T-helper 2 cell treated with Interferon-gamma antibody and Interleukin-4, amounts not matched to agents 100 ng/mL and 5 ng/mL, for 36 hours (primary cell): ENCODE results near the gene PEG3. TPM values are rescaled to one million over a fixed set of nuclear protein-coding genes. Genes with fewer than 3 reads are reported as not detected.
"Not testable (repeated sequence)": the region's sequence is repeated elsewhere in the genome, so short reads cannot be mapped to it uniquely, and the experiment has no call there.

ENCODE experiments used
- intact Hi-C: fragments of 100-400 bp; cut with micrococcal nuclease; formaldehyde crosslinking; loops from one replicate; pipeline ENCODE4 v1.15.1; 2023
- total RNA-seq: library from RNA; stranded (reverse); gene quantifications from 2 replicates; pipeline ENCODE4 v1.2.3, GENCODE V29; 2022

The PEG3 gene
- not detected in 2 replicates for total RNA-seq

DNA sequence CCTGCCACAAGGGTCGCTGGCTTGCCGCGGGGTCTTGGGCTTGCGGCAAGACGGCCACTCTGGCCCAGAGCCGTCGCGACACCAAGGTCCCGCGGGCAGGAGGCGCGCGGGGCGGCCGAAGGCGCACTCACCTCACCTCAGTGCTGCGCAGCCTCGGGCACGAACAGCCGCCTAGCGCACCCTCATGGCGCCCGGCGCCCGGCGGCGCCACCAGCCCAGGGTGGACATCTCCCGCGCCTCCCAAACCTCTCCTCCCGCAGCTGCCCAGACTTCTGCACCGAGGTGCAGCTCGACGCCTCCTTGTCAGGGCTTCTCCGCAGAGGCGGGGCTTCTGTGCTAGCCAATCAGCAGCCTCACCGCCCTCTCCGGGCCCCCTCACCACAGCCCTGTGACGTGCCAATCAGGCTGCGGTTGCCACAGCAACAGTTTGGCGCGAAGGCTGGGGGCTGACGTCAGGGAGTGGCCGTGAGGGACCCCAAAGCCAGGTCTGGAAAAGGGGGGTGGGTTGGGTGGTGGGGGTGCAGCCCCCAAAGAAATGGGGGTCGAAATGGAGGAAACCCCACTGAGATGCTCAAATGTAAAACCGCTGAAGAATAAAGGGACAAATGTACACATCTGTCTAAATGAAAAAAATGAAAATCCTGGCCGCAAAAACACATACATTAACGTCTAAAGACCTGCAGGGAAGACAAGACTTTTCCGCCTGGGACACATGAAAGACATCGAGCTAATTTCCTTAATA is at the start of gene PEG3, which contains the start of gene ZIM2:
PEG3 (minus strand) TSS at position 276 of the 742 bp plus-strand sequence. CDS start 16,071 bp downstream, outside the sequence.
ZIM2 (minus strand) TSS at position 276 of the 742 bp plus-strand sequence. CDS start 16,449 bp downstream, outside the sequence.
- intact Hi-C loops = no loop called here

- intact Hi-C loops = no loop called here
These were observed 44.9 kb upstream of the PEG3 start for GRCh38 chr19:56885173-56885985.

GRCh38 chr19:56884441-56884840 is 43.9 kb upstream of the PEG3 start:
- intact Hi-C loops = no loop called here

DNA sequence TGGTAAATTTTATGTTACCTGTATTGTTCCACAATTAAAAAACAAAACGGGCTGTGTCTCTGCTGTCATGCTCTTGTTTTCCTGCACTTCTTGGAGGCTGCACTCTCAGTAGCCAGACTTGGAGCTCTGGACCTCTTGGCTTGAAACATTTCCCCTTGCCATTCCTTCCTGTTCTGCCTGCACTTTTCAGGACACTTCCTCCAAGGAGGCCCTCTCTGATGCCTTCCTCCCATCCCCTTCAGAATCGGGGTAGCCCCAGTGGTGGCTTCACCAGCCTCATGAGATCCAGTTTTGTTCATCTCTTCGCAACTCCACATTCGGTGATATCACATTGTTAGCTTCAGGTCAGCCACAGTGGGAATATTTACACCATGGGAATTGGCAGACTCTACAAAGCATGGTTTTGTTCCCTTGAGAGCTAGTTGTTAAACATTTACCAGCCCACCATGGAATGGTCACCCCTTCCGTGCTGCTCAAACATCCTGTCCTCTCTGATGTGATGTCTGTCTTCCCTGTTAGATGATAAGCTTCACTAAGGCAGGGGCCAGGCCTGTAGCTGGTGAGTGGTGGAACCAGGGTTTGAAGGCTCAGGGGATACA is 40.2 kb upstream of the PEG3 start:
- intact Hi-C loops = no loop called here

DNA sequence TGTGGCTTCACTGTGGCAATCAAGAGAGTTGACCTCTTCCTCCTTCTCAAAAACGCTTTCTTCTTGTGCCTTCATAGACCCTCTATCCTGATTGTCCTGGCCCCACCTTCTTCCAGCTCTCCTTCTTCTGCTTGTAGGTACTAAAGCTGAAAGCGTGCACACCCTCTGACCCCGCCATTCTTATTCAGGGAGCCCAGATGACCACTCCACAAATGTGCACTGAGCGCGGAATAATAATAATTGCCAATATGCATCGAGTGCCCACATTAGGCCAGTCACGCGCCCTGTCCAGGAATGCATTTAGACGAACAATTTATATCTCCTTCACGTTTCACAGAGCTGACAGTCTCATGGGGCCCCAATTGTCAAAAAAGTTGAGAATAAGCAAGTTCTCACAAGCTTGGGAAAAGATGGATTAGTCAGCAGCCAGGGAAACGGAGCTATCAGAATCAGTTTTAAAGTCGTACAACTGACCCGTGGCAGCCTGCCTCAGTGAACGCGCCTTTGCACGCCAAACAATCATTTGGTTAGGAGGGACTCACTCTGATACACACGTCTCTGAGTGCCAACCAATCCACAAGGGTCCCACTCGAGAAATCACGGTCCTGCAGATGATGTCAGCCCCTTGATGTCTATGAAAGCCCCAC is 36.7 kb upstream of the PEG3 start:
- intact Hi-C loops = no loop called here

- intact Hi-C loops = no loop called here
These were observed 35.2 kb upstream of the PEG3 start for GRCh38 chr19:56875717-56876116.

DNA sequence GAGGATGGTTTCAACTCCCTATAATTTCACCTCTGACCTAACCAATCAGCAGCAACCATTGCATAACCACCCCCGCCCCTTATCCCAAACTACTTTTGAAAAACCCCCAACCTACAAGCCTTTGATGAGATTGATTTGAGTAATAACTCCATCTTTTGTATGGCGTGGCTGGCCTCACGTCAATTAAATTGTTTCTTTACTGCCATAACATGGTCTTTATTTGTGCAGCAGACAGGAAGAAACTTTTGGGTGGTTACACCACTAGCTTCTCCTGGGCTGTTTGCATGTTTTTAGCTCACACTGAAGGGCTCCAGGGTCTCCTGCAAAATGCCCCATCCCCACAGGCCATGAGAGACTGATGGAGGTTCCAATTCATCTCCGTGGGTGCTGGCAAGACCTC is 34.0 kb upstream of the PEG3 start:
- intact Hi-C loops = no loop called here

- intact Hi-C loops = no loop called here
These were observed 33.0 kb upstream of the PEG3 start for GRCh38 chr19:56873493-56873892.

- intact Hi-C loops = no loop called here
These were observed 29.4 kb upstream of the PEG3 start for GRCh38 chr19:56869886-56870285.

DNA sequence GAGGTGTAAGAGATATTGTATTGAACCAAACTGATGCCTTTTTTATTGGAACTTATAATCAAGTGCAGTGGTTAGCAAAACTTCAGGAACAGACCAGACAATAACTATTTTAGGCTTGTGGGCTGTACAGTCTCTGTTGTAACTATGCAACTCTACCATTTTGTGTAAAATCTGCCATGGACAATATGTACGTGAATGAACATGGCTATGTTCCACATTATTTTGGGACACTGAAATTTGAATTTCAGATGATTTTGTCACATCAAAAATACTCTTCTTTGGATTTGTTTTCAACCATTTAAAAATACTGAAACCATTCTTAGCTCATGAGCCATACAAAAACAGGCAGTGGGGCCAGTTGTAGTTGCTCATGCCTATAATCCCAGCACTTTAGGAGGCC is 27.9 kb upstream of the PEG3 start:
- intact Hi-C loops = no loop called here

GRCh38 chr19:56866538-56866937 is 26.0 kb upstream of the PEG3 start:
- intact Hi-C loops = no loop called here

- intact Hi-C loops = no loop called here
These were observed 24.1 kb upstream of the PEG3 start for GRCh38 chr19:56864443-56865125.

- intact Hi-C loops = no loop called here
These were observed 22.2 kb upstream of the PEG3 start for GRCh38 chr19:56862741-56863140.

- intact Hi-C loops = not testable (repeated sequence)
These were observed 19.9 kb upstream of the PEG3 start for GRCh38 chr19:56860409-56860808.

DNA sequence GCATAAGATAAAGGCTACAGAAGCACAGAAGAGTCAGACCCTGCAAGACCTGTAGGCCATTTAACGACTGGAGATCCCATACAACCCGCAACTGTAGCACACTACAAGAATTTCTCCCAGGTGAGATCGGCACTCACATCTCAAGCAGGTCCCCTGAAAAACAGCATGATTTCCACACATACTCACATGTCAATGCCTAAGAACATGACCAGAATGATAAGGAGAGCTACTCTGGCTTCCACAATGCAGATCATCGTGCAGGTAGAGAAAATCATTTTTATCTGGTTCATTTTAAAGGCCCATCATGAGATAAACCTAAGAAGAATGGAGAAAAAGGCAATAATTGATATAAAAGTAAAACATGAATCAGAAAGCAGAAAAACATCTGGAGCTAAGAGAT is 17.5 kb upstream of the PEG3 start:
- intact Hi-C loops = no loop called here

DNA sequence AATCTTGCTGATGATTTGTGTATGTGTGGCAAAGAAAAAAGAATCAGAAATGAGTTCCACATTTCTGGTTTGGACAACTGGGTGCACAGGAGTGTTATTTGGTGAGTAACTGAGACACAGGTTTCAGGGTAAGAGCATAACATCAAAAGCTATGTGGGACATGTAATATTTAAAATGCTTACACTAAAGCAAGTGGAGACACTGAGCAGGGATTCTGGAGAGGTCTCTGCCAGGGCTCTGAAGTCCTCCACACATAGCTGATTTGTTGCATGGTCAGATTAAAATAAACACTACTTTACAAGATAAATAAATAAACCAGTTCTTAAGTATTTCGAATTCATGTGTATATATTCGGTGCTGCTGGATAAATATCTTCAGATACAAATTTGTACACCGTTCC is 16.3 kb upstream of the PEG3 start:
- intact Hi-C loops = no loop called here

- intact Hi-C loops = not testable (repeated sequence)
These were observed 11.8 kb upstream of the PEG3 start for GRCh38 chr19:56852361-56852760.

GRCh38 chr19:56848166-56848565 is 7.6 kb upstream of the PEG3 start:
- intact Hi-C loops = no loop called here

DNA sequence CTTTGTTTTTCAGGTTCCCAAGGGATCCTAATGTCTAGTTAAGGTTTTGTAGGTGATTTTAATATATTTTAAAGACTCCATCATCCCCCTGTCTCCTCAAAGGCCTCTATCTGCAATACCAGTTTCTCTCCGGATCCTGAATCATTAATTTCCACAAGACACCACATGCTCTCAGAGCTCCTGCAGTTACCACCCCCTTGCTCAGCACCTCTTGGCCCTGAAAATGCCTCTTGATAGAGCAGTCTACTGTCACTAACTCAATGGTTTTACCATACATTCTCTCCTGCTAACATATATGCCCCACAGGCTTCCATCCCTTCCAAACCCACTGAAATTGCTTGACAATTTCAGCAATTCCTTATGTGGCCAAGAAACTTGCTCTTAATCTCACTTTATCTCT is 1.9 kb upstream of the PEG3 start:
- intact Hi-C loops = no loop called here

GRCh38 chr19:56841193-56841543 is 642 bp upstream of the PEG3 start:
- intact Hi-C loops = no loop called here
